GM08714 (cell line): ENCODE results near the gene ZHX3.
"Not testable (repeated sequence)": the region's sequence is repeated elsewhere in the genome, so short reads cannot be mapped to it uniquely, and the experiment has no call there.

Experiments used
- H3K4me3 ChIP-seq: fragments of 200-500 bp; sonication (Bioruptor generic); 2 replicates; pipeline ENCODE4 v1.5.1; 2014; ENCODE audit warnings: mild to moderate bottlenecking, low read length, inconsistent platforms
- ZNF274 ChIP-seq: IDR thresholded peaks from 2 replicates; pipeline ENCODE4 v1.6.1; 2012; ENCODE audit warnings: mild to moderate bottlenecking, low read depth, low read length

The ZHX3 gene

DNA sequence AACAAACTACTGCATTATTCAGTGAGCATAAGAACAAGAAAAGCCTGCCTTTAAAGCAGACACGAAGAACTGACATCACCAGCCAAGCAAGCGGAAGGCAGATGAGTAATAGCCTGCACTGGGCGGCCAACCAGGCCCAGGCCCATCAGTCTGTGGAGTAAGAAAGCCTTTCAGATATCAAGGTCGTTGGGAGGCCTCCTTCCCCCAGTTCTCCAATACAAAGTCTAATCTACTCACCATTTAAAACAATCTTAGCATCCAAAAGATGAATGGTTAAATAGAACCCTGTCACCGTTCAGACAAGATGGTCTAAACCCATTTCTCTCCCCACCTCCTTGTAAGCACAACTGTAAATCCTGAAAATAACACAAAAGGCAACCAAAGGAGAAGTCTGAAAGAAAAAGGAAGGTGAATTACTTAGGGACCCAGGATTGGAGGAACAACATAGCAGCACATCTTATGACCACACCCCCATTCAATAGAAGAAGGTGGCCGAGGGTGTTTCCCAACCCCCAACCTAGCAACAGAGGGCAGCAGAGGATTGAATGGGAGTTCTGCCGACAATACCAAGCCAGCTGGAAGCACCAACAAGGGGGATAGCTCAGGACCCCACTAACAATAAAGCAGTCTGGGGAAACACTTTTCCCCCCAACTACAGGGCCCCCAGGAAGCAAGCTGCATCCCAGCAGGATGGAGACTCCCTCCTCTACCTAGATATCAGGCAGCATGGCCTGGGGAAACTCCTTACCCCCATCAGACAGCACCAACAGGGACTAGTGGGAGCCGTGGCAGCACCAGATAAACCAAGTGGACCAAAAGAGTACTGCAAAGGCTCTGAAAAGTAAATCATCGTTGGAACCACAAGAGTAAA, 67.9 kb downstream of the ZHX3 start:
- H3K4me3 ChIP-seq = no peak overlapping the region
- no peak for TF ChIP-seq ZNF274

DNA sequence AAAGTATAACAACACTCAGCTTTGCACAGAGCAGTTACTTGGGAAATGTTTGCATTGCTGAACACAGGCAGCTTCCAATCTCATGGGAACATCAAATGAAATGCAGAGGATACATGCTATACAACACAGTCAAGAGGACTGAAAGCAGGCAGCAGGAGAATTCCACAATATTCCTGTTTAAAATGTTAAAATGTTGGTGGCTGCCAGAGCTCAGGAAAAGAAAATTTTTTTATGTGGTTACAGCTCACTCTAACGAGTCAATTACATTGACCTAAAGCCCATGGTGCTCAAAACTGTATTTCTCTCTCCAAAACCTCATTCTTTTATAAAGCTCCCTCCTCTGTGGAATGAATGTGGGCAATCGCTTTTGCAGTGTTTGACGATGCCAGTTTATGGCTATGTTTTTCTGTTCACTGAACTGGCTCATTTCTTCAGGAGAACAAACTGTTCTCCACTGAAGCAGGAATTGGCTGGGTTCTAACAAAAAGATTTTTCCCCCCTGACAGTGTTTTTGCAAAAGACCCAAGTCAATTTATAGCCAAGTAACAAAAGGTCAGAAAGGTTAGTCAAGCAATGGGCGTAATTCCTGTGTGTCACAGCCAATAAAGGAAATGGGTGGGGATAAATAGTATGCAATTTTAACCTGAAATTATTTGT, 69.0 kb downstream of the ZHX3 start:
- TF ChIP-seq ZNF274 = no peak

DNA sequence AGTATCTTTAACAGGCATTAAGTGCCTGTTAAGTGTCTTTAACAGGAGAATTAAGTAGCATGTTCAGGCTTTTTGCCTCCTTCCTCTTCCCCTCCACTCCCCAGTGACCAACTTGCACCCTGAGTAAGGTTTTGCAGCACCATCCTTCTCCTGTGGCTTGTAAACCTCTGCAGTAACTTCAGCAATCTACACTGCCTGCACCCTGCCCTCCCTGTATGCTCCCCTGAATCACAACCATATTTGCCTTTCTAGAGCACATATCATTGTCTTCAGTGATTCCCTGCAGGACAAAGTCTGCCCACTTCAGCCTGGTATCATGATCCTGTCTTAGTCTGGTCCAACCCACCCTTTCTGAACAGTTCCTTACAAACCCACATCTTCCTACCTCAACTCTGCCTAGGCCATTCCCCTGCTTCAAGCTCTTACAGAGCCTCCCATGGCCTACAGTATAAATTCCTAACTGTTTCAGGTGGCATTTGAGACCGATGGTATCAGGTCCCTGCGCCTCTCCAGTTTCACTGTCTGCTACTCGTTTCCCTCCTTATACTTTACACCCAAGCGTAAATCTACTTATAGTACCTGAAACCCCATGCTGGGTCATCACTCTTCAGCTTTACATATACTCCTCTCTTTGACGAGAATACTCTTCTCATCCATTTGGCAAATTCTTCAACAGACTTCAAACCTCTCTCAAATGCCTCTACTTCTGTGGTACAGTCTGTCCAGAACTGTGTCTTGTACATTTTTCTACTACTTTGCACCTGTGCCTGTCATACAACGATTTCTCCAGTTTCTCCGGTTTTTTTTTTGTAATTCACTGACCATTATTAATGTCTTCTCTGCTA, 69.8 kb downstream of the ZHX3 start:
- H3K4me3 ChIP-seq = no peak overlapping the region
- TF ChIP-seq ZNF274 = no peak

More for the DNA sequence above, 69.0 kb downstream of the ZHX3 start:
- no peak overlapping the region for H3K4me3 ChIP-seq

DNA sequence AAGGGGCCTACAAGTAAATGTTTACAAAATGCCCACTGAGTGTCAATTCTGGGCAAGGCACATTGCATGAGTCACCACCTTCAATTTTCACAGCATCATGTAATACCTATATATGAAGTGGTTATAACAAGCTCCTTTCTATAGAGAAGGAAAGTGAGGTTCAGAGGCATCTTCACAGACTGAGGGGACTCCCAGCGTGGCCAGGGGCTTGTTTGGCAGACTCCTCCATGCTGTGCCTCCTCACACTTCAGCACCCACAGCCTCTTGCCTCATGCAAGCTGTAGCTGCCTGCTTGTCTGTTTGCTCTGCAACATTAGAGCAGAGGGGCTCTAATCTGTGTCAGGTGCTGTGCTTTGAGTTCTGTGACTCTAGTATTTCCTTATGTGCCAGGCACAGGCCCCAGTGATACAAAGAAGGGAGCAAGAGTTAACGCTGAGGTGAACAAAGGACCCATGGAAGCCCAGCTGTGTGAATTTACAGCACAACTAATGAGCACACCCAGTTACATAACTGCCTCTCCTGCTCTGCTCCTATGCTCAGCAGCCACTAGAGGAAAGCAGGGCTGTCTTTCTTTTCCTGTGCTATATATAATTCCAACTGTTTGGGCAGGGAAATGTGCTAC, 72.3 kb downstream of the ZHX3 start:
- H3K4me3 ChIP-seq = no peak overlapping the region
- TF ChIP-seq ZNF274 = no peak

DNA sequence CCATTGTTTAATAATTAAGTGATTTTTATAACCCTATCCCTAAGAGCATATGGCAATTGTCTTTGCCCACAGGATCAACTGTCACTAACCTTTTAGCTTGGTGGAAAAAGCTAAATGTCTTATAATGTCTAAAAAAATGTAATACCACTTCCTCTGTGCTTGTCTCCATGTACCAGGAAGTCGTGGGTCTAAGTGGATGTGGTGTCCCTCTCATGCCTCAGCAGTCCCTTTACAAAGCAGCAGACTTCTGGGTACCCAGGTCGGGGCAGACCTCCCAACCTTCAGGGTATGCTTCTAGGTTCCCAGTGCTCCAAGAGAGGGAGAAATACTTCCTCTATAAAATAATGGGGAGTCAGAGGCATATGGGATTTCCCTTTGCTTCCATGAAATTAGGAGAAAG, 74.7 kb downstream of the ZHX3 start:
- no peak for TF ChIP-seq ZNF274
- H3K4me3 ChIP-seq = no peak overlapping the region

DNA sequence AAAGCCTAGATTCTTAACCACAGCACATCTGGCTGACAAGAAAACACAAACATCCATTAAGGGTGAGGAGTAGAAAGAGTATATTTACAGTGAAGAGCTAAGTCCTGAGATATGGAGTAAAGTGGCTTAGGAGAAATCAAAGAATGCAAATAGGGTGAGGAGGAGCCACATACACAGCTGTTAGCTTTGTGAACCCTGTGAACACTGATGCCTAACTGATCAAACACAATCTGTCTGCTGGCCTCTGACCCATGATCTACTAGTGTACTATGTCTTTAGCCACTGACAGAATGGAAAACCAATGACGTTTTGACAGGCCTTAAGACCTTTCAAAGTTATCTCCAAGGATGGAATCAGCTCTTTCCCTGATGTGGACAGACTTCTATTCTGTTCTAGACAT, 75.2 kb downstream of the ZHX3 start:
- H3K4me3 ChIP-seq = no peak overlapping the region
- TF ChIP-seq ZNF274 = no peak

DNA sequence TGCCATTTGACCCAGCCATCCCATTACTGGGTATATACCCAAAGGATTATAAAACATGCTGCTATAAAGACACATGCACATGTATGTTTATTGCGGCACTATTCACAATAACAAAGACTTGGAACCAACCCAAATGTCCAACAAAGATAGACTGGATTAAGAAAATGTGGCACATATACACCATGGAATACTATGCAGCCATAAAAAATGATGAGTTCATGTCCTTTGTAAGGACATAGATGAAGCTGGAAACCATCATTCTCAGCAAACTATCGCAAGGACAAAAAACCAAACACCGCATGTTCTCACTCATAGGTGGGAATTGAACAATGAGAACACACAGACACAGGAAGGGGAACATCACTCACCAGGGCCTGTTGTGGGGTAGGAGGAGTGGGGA, 80.3 kb downstream of the ZHX3 start:
- H3K4me3 ChIP-seq = not testable (repeated sequence)

DNA sequence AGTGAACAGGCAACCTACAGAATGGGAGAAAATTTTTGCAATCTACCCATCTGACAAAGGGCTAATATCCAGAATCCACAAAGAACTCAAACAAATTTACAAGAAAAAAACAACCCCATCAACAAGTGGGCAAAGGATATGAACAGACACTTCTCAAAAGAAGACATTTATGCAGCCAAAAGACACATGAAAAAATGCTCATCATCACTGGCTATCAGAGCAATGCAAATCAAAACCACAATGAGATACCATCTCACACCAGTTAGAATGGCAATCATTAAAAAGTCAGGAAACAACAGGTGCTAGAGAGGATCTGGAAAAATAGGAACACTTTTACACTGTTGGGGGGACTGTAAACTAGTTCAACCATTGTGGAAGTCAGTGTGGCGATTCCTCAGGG, 80.7 kb downstream of the ZHX3 start:
- not testable (repeated sequence) for H3K4me3 ChIP-seq

DNA sequence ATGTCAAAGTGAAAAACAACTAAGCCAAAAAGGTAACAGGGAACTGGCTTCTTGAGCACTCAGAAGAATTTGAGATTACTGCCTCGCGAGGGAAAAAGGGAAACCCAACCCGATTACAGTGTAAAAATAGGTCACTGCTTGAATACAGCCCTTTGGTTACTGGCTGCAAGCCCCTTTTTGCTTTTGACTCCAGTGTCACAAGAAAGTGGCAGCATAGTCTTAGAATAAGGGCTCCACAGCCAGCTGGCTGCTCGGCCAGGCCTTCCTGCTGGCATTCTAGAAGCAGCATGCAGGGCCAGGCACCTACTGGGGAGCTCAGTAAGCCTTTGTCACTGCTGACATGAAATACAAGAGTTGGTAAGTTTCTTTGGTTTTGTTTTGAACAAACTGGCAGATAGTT, 83.0 kb downstream of the ZHX3 start:
- TF ChIP-seq ZNF274 = no peak
- H3K4me3 ChIP-seq = no peak overlapping the region

DNA sequence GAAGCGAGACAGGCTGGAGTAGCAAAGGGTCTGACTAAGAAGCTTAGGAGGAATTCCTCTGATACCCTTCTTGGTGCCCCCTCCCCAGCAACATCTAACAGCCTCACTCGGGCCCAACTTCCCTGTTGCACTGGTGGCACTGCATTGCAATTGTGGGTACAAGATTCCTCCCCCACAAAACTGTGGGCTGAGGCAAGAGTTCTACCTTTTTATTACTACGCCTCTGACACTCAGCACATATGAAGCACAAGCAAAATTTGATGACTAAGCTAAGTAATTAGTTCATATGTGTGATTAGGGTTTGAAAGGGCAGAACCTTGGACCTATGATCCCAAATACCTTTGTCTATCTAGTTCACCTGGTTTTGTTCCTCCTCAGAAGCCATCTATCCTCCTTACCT, 83.5 kb downstream of the ZHX3 start:
- no peak overlapping the region for H3K4me3 ChIP-seq
- TF ChIP-seq ZNF274 = no peak

DNA sequence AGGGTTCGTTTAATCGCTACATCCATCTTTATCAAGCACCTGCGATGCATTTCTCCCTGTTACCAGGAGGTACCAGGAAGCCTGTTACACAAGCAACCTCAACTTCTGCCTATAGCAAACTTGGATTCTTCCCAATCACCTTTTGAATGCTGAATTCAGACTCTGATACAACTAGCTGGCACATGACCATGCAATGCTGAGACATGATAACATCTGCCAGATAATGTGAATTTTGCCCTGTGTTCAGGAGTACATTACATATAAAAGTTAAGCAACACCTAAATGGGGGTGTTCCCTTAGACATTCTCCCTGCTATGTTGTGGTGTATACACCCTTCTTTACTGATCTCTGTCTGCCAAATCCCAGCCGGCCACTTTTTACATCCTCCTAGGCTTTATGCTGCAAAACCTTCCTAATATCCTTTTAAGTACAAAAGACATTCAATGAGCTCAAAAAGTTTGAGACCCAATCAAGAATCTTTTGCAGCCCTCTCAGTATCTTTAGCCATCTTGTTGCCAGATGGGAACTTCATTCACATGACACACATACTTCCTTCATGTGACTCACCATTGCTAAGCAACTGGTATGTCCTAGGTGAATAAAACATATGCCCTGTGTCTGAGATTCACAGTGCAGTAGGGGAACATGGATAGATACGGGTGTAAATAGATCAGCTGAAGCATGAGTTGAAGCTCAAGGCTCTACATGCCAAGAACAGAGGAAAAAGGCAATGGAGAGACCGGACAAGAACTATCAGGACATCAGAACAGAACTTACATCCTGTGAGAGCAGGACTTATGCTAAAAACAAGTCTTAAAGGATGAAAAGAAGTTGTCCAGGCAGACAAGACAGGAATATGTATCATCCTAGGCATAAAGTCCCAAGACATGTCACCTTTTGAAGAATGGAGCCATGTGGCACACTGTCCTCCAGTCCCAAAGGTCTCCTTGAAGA, 84.3 kb downstream of the ZHX3 start:
- no peak overlapping the region for H3K4me3 ChIP-seq
- TF ChIP-seq ZNF274 = no peak

DNA sequence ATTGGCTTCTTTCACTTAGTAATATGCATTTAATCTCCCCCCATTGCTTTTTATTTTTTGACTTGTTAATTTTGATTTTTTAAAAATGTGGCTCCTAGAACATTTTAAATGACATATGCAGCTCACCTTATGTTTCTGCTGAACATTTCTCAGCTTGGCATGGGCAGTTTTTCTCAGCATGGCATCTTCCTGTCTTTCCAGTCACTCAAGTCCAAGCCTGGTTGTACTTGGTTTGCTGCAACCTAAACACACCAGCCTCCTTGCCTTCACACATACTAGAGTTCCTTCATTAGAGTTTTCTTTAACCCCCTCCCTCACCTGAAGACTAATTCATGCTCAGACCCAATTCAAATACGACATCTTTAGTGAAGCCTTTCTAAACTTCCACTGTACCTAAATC, 86.4 kb downstream of the ZHX3 start:
- TF ChIP-seq ZNF274 = no peak

DNA sequence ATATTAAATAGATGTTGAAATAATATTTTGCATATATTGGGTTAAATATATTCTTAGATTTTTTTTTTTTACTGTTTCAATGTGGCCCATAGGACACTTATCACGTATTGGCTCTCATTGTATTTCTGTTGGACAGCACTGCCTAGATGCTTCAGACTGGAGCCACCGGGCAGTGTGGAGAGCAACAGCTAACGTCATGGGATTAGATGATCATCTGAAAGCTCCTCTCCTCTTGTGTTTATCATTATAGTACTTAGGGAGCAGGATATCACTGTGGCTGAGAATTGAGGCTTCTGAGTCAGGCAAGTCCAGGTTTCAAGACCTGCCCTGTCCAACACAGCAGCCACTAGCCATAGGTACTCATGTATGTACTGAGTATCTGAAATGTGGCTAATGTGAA, 87.4 kb downstream of the ZHX3 start:
- no peak overlapping the region for H3K4me3 ChIP-seq
- TF ChIP-seq ZNF274 = no peak

More for the DNA sequence above, 86.4 kb downstream of the ZHX3 start:
- H3K4me3 ChIP-seq = no peak overlapping the region
